PC-9 (cell line): ENCODE results near the gene TMEM132D. TPM values are rescaled to one million over a fixed set of nuclear protein-coding genes. Genes with fewer than 3 reads are reported as not detected.

Source experiments
- BruUV-seq: library from RNA; stranded (reverse); fragments of 400-500 nt; replicated peaks from 2 replicates; lab custom pipeline; 2021; lab: Mats Ljungman, UMichigan
- CTCF ChIA-PET: fragments of 300-600 bp; sonication (Branson Sonifier 250); formaldehyde crosslinking; loops from one replicate; lab custom pipeline; 2022; ENCODE audit warnings: antibody characterized with exemption; lab: Charles Lee
- POLR2A ChIA-PET: fragments of 300-600 bp; sonication (Branson Sonifier 250); formaldehyde crosslinking; loops from one replicate; lab custom pipeline; 2022; ENCODE audit warnings: antibody characterized with exemption; ENCODE audit not compliant: unreplicated experiment; lab: Charles Lee
- DNase-seq, 2 experiments: peaks; one replicate each; pipeline versions ENCODE4 v3.0.0 to v3.0.0-alpha.2; 2015 to 2022; ENCODE audit warnings: mixed read lengths in 1 of 2
- H2AFZ ChIP-seq: fragments of 200-600 bp; sonication (generic); 2 replicates; pipeline ENCODE4 v1.8.1; 2017; ENCODE audit warnings: antibody characterized with exemption
- H3F3A ChIP-seq: fragments of 200-600 bp; sonication (generic); 2 replicates; pipeline ENCODE4 v1.8.1; 2017; ENCODE audit warnings: antibody characterized with exemption, mild to moderate bottlenecking, low read depth; ENCODE audit not compliant: insufficient read depth
- H3K27ac ChIP-seq: fragments of 200-600 bp; sonication (generic); 2 replicates; pipeline ENCODE4 v1.6.1; 2016; ENCODE audit warnings: mixed run types
- H3K27me3 ChIP-seq: fragments of 200-600 bp; sonication (generic); 2 replicates; pipeline ENCODE4 v1.6.1; 2016; ENCODE audit warnings: low read depth, mixed run types; ENCODE audit not compliant: insufficient read depth
- H3K36me3 ChIP-seq: fragments of 200-600 bp; sonication (generic); 2 replicates; pipeline ENCODE4 v1.6.1; 2016; ENCODE audit warnings: low read depth, mixed run types
- H3K4me1 ChIP-seq: fragments of 200-600 bp; sonication (generic); replicated peaks from 2 replicates; pipeline ENCODE4 v1.6.1; 2016; ENCODE audit warnings: mixed run types; ENCODE audit not compliant: insufficient read depth
- H3K4me2 ChIP-seq: fragments of 200-600 bp; sonication (generic); 2 replicates; pipeline ENCODE4 v1.6.1; 2017; ENCODE audit warnings: mixed run types
- H3K4me3 ChIP-seq: fragments of 200-600 bp; sonication (generic); 2 replicates; pipeline ENCODE4 v1.6.1; 2016; ENCODE audit warnings: mixed run types
- H3K79me2 ChIP-seq: fragments of 200-600 bp; sonication (generic); 2 replicates; pipeline ENCODE4 v1.6.1; 2017; ENCODE audit warnings: low read depth, mixed run types
- H3K9me2 ChIP-seq: fragments of 200-600 bp; sonication (generic); 2 replicates; pipeline ENCODE4 v1.8.1; 2017; ENCODE audit warnings: mild to moderate bottlenecking; ENCODE audit not compliant: insufficient read depth
- H3K9me3 ChIP-seq: fragments of 200-600 bp; sonication (generic); 2 replicates; pipeline ENCODE4 v1.8.1; 2016; ENCODE audit warnings: low read depth; ENCODE audit not compliant: insufficient read depth
- H4K20me1 ChIP-seq: fragments of 200-600 bp; sonication (generic); 2 replicates; pipeline ENCODE4 v1.8.1; 2017; ENCODE audit not compliant: insufficient read depth
- EZH2 ChIP-seq: fragments of 200-600 bp; sonication (generic); IDR thresholded peaks from 2 replicates; pipeline ENCODE4 v1.8.0; 2017; ENCODE audit warnings: antibody characterized with exemption, low read depth
- intact Hi-C: fragments of 100-400 bp; cut with micrococcal nuclease; formaldehyde crosslinking; loops from one replicate; pipeline ENCODE4 v1.10.0; 2022; ENCODE audit not compliant: unreplicated experiment
- total RNA-seq: library from RNA; stranded (reverse); gene quantifications from 2 replicates; pipeline ENCODE4 v1.2.3, GENCODE V29; 2021
- TF ChIP-seq, protein P1 (sequence below): fragments of 200-600 bp; sonication (generic); conservative IDR thresholded peaks from 2 replicates; pipeline ENCODE4 v1.6.1; 2017; ENCODE audit warnings: mixed run types, antibody characterized with exemption, mild to moderate bottlenecking, moderate library complexity

The TMEM132D gene
- total RNA-seq, 1 experiment from 2014 or later: not detected

DNA sequence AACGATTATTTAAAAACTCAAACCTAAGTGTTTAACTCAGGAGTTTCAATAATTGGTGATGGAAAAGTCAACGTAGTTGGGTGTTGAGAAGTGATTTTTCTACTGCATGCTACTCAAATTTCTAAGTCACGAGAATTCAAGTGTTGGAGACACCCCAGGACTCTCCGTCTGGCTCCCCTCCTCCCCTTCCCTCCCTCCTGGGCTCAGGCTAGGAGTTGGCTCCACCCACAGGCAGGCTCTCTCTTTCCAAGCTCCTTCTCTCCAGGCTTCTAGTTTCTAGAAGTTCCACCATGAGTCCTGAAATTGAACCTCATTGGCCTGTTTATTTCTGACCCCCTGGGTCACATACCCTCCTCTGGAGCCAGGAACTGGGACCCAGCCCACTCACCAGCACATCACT, 73.0 kb downstream of the TMEM132D start:
- Histone ChIP-seq H3F3A (no peaks in the 10 kb centered on the region), H3K4me2 (no peak overlapping the region), H3K9me2 (no peaks in the 10 kb centered on the region), H3K27me3 (peaks cover 46% of the 10 kb centered on the region), H2AFZ (no peak overlapping the region), H3K4me1 (no peaks in the 10 kb centered on the region), H3K36me3 (no peaks in the 10 kb centered on the region), H3K9me3 (no peaks in the 10 kb centered on the region), H4K20me1 (no peaks in the 10 kb centered on the region), H3K4me3 (no peak overlapping the region), H3K79me2 (no peaks in the 10 kb centered on the region), H3K27ac (no peak overlapping the region)
- BruUV-seq: no TSS peak
- DNase-seq: no peak
- POLR2A ChIA-PET: no interaction called here
- intact Hi-C loops: no loop called here
- no peak for TF ChIP-seq EZH2
- TF ChIP-seq, protein P1, sequence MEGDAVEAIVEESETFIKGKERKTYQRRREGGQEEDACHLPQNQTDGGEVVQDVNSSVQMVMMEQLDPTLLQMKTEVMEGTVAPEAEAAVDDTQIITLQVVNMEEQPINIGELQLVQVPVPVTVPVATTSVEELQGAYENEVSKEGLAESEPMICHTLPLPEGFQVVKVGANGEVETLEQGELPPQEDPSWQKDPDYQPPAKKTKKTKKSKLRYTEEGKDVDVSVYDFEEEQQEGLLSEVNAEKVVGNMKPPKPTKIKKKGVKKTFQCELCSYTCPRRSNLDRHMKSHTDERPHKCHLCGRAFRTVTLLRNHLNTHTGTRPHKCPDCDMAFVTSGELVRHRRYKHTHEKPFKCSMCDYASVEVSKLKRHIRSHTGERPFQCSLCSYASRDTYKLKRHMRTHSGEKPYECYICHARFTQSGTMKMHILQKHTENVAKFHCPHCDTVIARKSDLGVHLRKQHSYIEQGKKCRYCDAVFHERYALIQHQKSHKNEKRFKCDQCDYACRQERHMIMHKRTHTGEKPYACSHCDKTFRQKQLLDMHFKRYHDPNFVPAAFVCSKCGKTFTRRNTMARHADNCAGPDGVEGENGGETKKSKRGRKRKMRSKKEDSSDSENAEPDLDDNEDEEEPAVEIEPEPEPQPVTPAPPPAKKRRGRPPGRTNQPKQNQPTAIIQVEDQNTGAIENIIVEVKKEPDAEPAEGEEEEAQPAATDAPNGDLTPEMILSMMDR: no peak
- CTCF ChIA-PET: no interaction called here

DNA sequence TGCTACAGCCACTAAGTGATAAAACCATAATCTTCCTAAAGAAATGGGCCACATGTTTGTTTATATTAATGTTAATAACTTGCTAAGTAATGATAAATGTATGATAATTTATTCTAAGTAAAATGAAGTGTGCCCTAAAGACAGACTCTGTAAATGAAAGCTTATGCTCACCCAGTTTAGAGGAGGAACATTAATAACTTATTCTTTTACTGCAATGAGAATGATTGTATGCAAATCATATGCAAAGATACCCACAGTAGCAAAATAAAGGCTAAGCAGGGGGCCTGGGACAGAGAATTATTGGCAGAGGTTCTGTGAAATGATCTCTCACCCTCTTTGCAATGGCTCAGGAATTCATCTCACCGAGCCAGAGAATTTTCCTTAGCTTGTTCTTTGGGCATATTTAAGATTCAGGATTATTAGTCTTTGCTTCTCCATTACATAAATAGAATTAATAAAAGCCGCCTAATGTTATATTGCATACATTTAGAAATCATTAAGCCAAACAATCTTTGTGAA, 75.9 kb downstream of the TMEM132D start:
- CTCF ChIA-PET: no interaction called here
- no peak for DNase-seq
- BruUV-seq: no TSS peak
- Histone ChIP-seq H4K20me1 (no peaks in the 10 kb centered on the region), H3K9me2 (no peaks in the 10 kb centered on the region), H3K36me3 (no peaks in the 10 kb centered on the region), H3K27me3 (peaks cover 37% of the 10 kb centered on the region), H3K4me2 (no peak overlapping the region), H3F3A (no peaks in the 10 kb centered on the region), H3K79me2 (no peaks in the 10 kb centered on the region), H3K9me3 (no peaks in the 10 kb centered on the region), H3K4me1 (no peaks in the 10 kb centered on the region), H3K27ac (no peak overlapping the region), H2AFZ (no peak overlapping the region), H3K4me3 (no peak overlapping the region)
- TF ChIP-seq EZH2: no peak
- TF ChIP-seq, protein P1: no peak
- POLR2A ChIA-PET: no interaction called here
- intact Hi-C loops: no loop called here

DNA sequence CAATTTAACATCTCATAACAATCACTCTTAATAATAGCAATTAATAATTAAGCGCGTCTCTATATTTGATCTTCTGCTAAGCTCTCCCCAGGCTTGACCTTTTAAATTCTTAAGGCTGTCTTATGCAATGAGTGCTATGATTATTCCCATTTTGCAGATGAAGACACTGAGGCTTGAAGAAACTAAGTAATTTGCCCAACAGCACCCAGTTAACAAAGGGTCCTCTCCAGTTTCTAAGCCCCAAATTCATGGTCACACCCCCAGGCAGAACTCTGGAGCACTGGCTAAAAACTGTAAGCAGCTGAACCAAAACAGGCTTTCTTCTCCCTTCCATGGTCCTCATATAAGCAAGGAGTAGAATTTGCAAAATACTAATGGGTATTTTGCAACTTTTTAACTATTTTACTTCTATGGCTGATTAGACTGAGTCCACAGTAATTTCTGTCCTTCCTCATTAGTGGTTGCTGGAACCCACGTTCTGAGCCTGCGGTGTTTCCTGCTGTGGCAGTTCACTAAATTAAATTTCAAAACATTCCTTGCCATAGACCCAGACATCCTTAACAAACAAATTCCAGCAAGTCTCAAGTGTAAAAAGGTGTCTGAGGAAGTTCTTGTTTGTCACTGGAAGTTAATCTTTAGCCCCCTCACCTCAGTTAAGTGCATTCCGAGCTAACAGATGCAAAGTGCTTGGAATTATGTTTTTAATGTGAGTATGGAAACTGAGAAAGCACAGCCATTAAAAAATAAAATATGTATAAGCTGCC, 76.5 kb downstream of the TMEM132D start:
- H3K36me3 ChIP-seq: no peaks in the 10 kb centered on the region
- H3K4me1 ChIP-seq: no peaks in the 10 kb centered on the region
- no peaks in the 10 kb centered on the region for H4K20me1 ChIP-seq
- H3K79me2 ChIP-seq: no peaks in the 10 kb centered on the region
- ChIA-PET CTCF (no interaction called here), POLR2A (no interaction called here)
- DNase-seq: no peak
- no peak overlapping the region for H2AFZ ChIP-seq
- intact Hi-C loops: no loop called here
- no peak overlapping the region for H3K4me2 ChIP-seq
- peaks cover 36% of the 10 kb centered on the region for H3K27me3 ChIP-seq
- BruUV-seq: no TSS peak
- no peaks in the 10 kb centered on the region for H3K9me3 ChIP-seq
- H3K4me3 ChIP-seq: no peak overlapping the region
- H3F3A ChIP-seq: no peaks in the 10 kb centered on the region
- H3K27ac ChIP-seq: no peak overlapping the region
- H3K9me2 ChIP-seq: no peaks in the 10 kb centered on the region
- TF ChIP-seq, protein P1: no peak
- no peak for TF ChIP-seq EZH2
